ENCODE results near the gene SAPCD2. TPM values are rescaled to one million over a fixed set of nuclear protein-coding genes. Genes with fewer than 3 reads are reported as not detected.

Gene SAPCD2
- total RNA-seq, 2 experiments from 2014 or later, result 0.17 to 0.19 TPM

DNA sequence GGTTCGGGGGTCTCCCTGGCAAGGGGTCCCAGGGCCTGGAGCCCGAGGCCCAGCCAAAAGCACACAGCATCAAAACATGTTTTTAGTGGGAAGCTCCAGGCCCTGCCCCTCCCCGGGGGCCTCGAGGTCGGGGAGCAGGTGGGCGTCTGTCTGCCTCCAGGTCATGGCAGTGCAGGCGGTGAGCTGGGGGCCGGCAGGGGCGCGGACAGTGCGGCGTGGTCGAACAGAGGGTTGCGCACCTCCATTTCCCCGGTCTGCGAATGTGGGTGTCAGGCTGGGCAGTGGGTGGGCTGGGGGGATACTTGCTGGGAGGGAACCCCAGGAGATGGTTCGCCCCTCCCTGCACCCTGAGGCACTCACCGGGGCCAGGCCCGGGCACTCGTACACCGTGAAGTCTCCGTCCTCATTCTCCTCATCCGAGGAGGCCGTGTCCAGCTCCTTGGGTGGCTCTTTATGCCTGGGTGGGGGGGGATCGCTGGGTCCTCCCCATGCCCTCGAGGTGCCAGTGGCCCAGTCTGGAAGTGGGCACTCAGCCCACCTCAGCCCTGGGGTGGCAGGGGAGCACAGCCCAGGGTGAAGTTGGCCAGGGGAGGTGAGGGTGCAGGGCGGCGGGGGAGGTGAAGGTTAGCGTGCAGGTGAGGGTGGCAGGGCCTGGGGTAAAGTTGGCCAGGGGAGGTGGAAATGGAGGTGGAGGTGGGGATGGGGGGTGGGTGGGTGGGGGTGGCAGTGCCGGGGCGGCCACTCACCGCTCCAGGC is 30.6 kb downstream of the SAPCD2 start:
- H3K27ac ChIP-seq (ENCODE audit: low read depth in 1 of 2, low read length in 2 of 2), result no peak overlapping the region
- peaks cover 18 to 20% of the 10 kb centered on the region in 2 experiments for H3K27me3 ChIP-seq (ENCODE audit: control insufficient read depth in 1 of 2, insufficient read depth in 2 of 2, low read length in 2 of 2)
- ChIA-PET CTCF (interaction anchor here (1.5 kb wide), 1 partner anchor 10 kb away, joined by 3 read pairs; no protein-coding TSS in a partner anchor), POLR2A (no interaction called here)
- Mint-ChIP-seq H3K36me3 (ENCODE audit: low read depth) (no peaks in the 10 kb centered on the region), H3K4me3 (no peak overlapping the region), H3K9me3 (no peaks in the 10 kb centered on the region), H3K27ac (no peak overlapping the region), H3K4me1 (ENCODE audit: low read depth) (peaks cover 7% of the 10 kb centered on the region), H3K27me3 (peaks cover 3% of the 10 kb centered on the region)
- peaks cover 0 to 14% of the 10 kb centered on the region in 2 experiments for H3K9me3 ChIP-seq (ENCODE audit: control insufficient read depth in 1 of 2, insufficient read depth in 1 of 2, low read length in 2 of 2)
- TF ChIP-seq CTCF (IDR thresholded peaks at IDR 0.05), result no peak
- intact Hi-C loops (cut with DNase I, micrococcal nuclease), result no loop called here
- H3K4me1 ChIP-seq (ENCODE audit: insufficient read depth, low read length), result peaks cover 25% of the 10 kb centered on the region
- no peaks in the 10 kb centered on the region for H3K36me3 ChIP-seq (ENCODE audit: insufficient read depth, low read length)
- ATAC-seq (ENCODE audit: poor library complexity) (no peak), DNase-seq (no peak)
- H3K4me3 ChIP-seq (ENCODE audit: low read length), result no peak overlapping the region

DNA sequence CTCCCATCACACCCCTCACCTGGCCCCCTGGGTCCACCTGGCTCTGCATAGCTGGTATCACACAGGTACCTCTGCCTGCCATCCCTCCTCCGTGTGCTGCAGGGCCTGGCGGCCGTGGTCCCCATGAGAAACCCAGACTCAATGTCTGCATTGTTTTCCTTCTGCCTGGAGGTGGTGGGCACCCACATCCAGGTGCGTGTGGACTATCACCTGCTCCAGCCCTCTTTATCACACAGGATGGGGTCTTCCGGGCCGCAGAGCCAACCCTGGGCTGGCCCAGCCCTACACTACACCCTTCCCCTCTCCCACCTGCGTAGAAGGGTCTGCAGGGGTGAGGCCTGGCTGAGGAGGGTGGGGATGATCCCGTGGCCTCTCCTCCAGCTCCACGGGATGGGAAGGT is 31.4 kb downstream of the SAPCD2 start:
- no peak overlapping the region for H3K4me3 Mint-ChIP-seq
- ChIA-PET CTCF (interaction anchor here (1.5 kb wide), 1 partner anchor 10 kb away, joined by 3 read pairs; no protein-coding TSS in a partner anchor), POLR2A (no interaction called here)
- TF ChIP-seq CTCF (IDR thresholded peaks at IDR 0.05), result no peak
- intact Hi-C loops (cut with DNase I, micrococcal nuclease), result no loop called here
- Histone ChIP-seq H3K9me3 (ENCODE audit: control insufficient read depth in 1 of 2, insufficient read depth in 1 of 2, low read length in 2 of 2) (peaks cover 0 to 6% of the 10 kb centered on the region in 2 experiments), H3K27me3 (ENCODE audit: control insufficient read depth in 1 of 2, insufficient read depth in 2 of 2, low read length in 2 of 2) (peaks cover 9 to 11% of the 10 kb centered on the region in 2 experiments), H3K4me3 (ENCODE audit: low read length) (no peak overlapping the region), H3K36me3 (ENCODE audit: insufficient read depth, low read length) (no peaks in the 10 kb centered on the region), H3K4me1 (ENCODE audit: insufficient read depth, low read length) (peaks cover 24% of the 10 kb centered on the region), H3K27ac (ENCODE audit: low read depth in 1 of 2, low read length in 2 of 2) (no peak overlapping the region)
- H3K27ac Mint-ChIP-seq, result no peak overlapping the region
- H3K9me3 Mint-ChIP-seq, result no peaks in the 10 kb centered on the region
- no peaks in the 10 kb centered on the region for H3K27me3 Mint-ChIP-seq
- no peak for DNase-seq
- H3K36me3 Mint-ChIP-seq (ENCODE audit: low read depth), result no peaks in the 10 kb centered on the region
- peaks cover 12% of the 10 kb centered on the region for H3K4me1 Mint-ChIP-seq (ENCODE audit: low read depth)
- ATAC-seq (ENCODE audit: poor library complexity), result no peak

- Mint-ChIP-seq H3K36me3 (ENCODE audit: low read depth) (no peaks in the 10 kb centered on the region), H3K27ac (no peak overlapping the region), H3K27me3 (no peaks in the 10 kb centered on the region), H3K4me1 (ENCODE audit: low read depth) (peaks cover 23% of the 10 kb centered on the region), H3K9me3 (no peaks in the 10 kb centered on the region), H3K4me3 (no peak overlapping the region)
- no peak overlapping the region for H3K4me3 ChIP-seq (ENCODE audit: low read length)
- DNase-seq (no peak), ATAC-seq (ENCODE audit: poor library complexity) (no peak)
- H3K27ac ChIP-seq (ENCODE audit: low read depth in 1 of 2, low read length in 2 of 2), result no peak overlapping the region
- H3K36me3 ChIP-seq (ENCODE audit: insufficient read depth, low read length), result no peaks in the 10 kb centered on the region
- CTCF ChIA-PET, result no interaction called here
- TF ChIP-seq CTCF (IDR thresholded peaks at IDR 0.05), result no peak
- POLR2A ChIA-PET, result no interaction called here
- intact Hi-C loops (cut with DNase I, micrococcal nuclease), result no loop called here
- peaks cover 0 to 2% of the 10 kb centered on the region in 2 experiments for H3K27me3 ChIP-seq (ENCODE audit: control insufficient read depth in 1 of 2, insufficient read depth in 2 of 2, low read length in 2 of 2)
- peaks cover 0 to 4% of the 10 kb centered on the region in 2 experiments for H3K9me3 ChIP-seq (ENCODE audit: control insufficient read depth in 1 of 2, insufficient read depth in 1 of 2, low read length in 2 of 2)
- H3K4me1 ChIP-seq (ENCODE audit: insufficient read depth, low read length), result peaks cover 26% of the 10 kb centered on the region
Measured at GRCh38 chr9:137037483-137037882, 32.9 kb downstream of the SAPCD2 start.

All from CD4-positive, alpha-beta T cell (primary cell).